ENCODE results near the gene NSL1. TPM values are rescaled to one million over a fixed set of nuclear protein-coding genes. Genes with fewer than 3 reads are reported as not detected.

The NSL1 gene
- total RNA-seq, 1 experiment from 2014 or later: 36.4 TPM

DNA sequence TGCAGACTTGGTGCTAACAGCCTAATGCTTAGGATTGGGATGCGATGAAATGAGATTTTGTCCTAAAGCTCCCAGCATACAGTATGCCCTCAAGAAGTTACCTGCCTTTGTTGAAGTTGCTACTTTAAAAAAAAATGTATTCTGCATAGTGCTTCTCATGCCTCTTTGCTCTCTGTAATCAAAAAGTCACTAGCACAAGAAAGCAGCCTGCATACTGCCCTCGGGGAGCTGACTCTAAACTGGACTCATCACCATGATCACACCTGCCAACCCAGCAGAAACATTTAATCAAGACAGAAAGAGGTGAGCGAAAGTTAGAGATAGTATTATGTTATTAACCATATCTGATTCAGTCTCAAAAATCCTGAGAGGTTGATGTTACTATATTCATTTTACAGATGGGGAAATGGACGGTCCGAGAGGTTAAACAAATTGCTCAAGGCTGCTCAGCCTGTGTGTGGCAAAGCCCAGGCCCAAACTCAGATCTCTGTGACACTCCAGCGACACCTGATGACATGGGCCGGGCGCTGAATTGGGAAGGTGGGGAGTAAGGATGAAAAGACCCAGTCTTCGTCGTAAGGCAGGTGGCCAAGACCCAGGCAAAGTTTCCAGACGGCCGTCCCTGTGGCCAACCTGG lies 93.0 kb downstream of the NSL1 start:
- BruUV-seq (replicated peaks): no TSS peak
- Histone ChIP-seq H3K79me2 (ENCODE audit: insufficient read depth, low read length) (no peaks in the 10 kb centered on the region), H3K9ac (ENCODE audit: low read length) (peak overlapping the region; percentile 49), H2AFZ (ENCODE audit: low read depth, low read length, poor library complexity, severe bottlenecking) (peak overlapping the region; percentile 36), H3K4me2 (ENCODE audit: low read length) (peak overlapping the region; percentile 87), H3K4me1 (ENCODE audit: control insufficient read depth in 1 of 2, insufficient read depth in 2 of 2, low read length in 2 of 2) (peaks cover 9 to 25% of the 10 kb centered on the region in 2 experiments), H3K9me3 (ENCODE audit: control insufficient read depth in 1 of 2, insufficient read depth in 1 of 2, low read depth in 1 of 2, low read length in 2 of 2) (no peaks in the 10 kb centered on the region), H3K4me3 (replicated peaks in 1 of 2; ENCODE audit: low read depth in 1 of 2, low read length in 2 of 2) (peak overlapping the region; percentile 47 to 58), H3K27me3 (ENCODE audit: insufficient read depth, low read length) (peaks cover 16% of the 10 kb centered on the region; the same call in 1 of the 2 replicates), H3K9me2 (ENCODE audit: insufficient read depth) (no peaks in the 10 kb centered on the region), H3K27ac (ENCODE audit: low read depth, low read length) (no peak overlapping the region), H4K20me1 (ENCODE audit: insufficient read depth) (no peaks in the 10 kb centered on the region), H3K36me3 (ENCODE audit: control insufficient read depth in 1 of 2, insufficient read depth in 2 of 2, low read length in 2 of 2) (no peaks in the 10 kb centered on the region)
- ChIA-PET RAD21 (ENCODE audit: low non-redundant PET in 1 of 2, low total read pairs in 2 of 2, uncharacterized antibody in 2 of 2, unreplicated experiment in 2 of 2) (interaction anchor here in 1 of 2 experiments (1.1 kb wide), 1 partner anchor 222 kb away, joined by 5 read pairs; no protein-coding TSS in a partner anchor), POLR2A (interaction anchor here (1.3 kb wide), 1 partner anchor 90 kb away, joined by 5 read pairs; the partner anchor contains the start of gene ATF3), CTCF (interaction anchor here (1.1 to 1.4 kb wide), 4 partner anchors 31 to 51 kb away, joined by 3 to 6 read pairs (median 4); no protein-coding TSS in a partner anchor)
- ATAC-seq: no peak
- intact Hi-C loops (cut with micrococcal nuclease): loop anchor here (1.0 kb wide), 1 partner anchor 297 kb away; no protein-coding TSS in a partner anchor
- DNase-seq (ENCODE audit: low read depth, low spot score): no peak
- TF ChIP-seq SP1 (IDR thresholded peaks at IDR 0.05; ENCODE audit: low read depth) (no peak), ZNF274 (IDR thresholded peaks at IDR 0.05; ENCODE audit: low read depth, low read length) (no peak), ELF1 (IDR thresholded peaks at IDR 0.05; ENCODE audit: borderline replicate concordance, low read depth) (no peak), EGR1 (IDR thresholded peaks at IDR 0.05; ENCODE audit: low read depth) (no peak), EZH2phosphoT487 (IDR thresholded peaks at IDR 0.05; ENCODE audit: borderline replicate concordance) (no peak), SIN3A (IDR thresholded peaks at IDR 0.05; ENCODE audit: low read depth) (no peak), TCF7L2 (IDR thresholded peaks at IDR 0.05; ENCODE audit: borderline replicate concordance, extremely low read depth, insufficient read depth, insufficient read length) (no peak), YY1 (IDR thresholded peaks at IDR 0.05; ENCODE audit: extremely low read depth, insufficient replicate concordance, low read depth, low read length) (no peak), POLR2AphosphoS5 (IDR thresholded peaks at IDR 0.05; ENCODE audit: low read depth, low read length) (no peak), RAD21 (IDR thresholded peaks at IDR 0.05; ENCODE audit: low read depth) (no peak), SRF (IDR thresholded peaks at IDR 0.05; ENCODE audit: low read depth) (no peak), CEBPB (IDR thresholded peaks at IDR 0.05; ENCODE audit: low read depth) (no peak), ZFX (IDR thresholded peaks at IDR 0.05) (no peak), CBX3 (IDR thresholded peaks at IDR 0.05; ENCODE audit: low read depth) (no peak)
- TF ChIP-seq, protein P1, sequence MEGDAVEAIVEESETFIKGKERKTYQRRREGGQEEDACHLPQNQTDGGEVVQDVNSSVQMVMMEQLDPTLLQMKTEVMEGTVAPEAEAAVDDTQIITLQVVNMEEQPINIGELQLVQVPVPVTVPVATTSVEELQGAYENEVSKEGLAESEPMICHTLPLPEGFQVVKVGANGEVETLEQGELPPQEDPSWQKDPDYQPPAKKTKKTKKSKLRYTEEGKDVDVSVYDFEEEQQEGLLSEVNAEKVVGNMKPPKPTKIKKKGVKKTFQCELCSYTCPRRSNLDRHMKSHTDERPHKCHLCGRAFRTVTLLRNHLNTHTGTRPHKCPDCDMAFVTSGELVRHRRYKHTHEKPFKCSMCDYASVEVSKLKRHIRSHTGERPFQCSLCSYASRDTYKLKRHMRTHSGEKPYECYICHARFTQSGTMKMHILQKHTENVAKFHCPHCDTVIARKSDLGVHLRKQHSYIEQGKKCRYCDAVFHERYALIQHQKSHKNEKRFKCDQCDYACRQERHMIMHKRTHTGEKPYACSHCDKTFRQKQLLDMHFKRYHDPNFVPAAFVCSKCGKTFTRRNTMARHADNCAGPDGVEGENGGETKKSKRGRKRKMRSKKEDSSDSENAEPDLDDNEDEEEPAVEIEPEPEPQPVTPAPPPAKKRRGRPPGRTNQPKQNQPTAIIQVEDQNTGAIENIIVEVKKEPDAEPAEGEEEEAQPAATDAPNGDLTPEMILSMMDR (IDR thresholded peaks at IDR 0.05 in 2 of 3, conservative IDR thresholded peaks at IDR 0.05 in 1 of 3; ENCODE audit: borderline replicate concordance in 1 of 3, insufficient read depth in 1 of 3, low read depth in 2 of 3, low read length in 2 of 3): no peak
- TF ChIP-seq, protein P2, sequence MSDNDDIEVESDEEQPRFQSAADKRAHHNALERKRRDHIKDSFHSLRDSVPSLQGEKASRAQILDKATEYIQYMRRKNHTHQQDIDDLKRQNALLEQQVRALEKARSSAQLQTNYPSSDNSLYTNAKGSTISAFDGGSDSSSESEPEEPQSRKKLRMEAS (IDR thresholded peaks at IDR 0.05): no peak
- TF ChIP-seq, protein P3, sequence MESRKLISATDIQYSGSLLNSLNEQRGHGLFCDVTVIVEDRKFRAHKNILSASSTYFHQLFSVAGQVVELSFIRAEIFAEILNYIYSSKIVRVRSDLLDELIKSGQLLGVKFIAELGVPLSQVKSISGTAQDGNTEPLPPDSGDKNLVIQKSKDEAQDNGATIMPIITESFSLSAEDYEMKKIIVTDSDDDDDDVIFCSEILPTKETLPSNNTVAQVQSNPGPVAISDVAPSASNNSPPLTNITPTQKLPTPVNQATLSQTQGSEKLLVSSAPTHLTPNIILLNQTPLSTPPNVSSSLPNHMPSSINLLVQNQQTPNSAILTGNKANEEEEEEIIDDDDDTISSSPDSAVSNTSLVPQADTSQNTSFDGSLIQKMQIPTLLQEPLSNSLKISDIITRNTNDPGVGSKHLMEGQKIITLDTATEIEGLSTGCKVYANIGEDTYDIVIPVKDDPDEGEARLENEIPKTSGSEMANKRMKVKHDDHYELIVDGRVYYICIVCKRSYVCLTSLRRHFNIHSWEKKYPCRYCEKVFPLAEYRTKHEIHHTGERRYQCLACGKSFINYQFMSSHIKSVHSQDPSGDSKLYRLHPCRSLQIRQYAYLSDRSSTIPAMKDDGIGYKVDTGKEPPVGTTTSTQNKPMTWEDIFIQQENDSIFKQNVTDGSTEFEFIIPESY (IDR thresholded peaks at IDR 0.05; ENCODE audit: extremely low read depth, insufficient replicate concordance, low read length): no peak
- TF ChIP-seq, protein P4, sequence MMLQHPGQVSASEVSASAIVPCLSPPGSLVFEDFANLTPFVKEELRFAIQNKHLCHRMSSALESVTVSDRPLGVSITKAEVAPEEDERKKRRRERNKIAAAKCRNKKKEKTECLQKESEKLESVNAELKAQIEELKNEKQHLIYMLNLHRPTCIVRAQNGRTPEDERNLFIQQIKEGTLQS (IDR thresholded peaks at IDR 0.05): no peak
- TF ChIP-seq, protein P5, sequence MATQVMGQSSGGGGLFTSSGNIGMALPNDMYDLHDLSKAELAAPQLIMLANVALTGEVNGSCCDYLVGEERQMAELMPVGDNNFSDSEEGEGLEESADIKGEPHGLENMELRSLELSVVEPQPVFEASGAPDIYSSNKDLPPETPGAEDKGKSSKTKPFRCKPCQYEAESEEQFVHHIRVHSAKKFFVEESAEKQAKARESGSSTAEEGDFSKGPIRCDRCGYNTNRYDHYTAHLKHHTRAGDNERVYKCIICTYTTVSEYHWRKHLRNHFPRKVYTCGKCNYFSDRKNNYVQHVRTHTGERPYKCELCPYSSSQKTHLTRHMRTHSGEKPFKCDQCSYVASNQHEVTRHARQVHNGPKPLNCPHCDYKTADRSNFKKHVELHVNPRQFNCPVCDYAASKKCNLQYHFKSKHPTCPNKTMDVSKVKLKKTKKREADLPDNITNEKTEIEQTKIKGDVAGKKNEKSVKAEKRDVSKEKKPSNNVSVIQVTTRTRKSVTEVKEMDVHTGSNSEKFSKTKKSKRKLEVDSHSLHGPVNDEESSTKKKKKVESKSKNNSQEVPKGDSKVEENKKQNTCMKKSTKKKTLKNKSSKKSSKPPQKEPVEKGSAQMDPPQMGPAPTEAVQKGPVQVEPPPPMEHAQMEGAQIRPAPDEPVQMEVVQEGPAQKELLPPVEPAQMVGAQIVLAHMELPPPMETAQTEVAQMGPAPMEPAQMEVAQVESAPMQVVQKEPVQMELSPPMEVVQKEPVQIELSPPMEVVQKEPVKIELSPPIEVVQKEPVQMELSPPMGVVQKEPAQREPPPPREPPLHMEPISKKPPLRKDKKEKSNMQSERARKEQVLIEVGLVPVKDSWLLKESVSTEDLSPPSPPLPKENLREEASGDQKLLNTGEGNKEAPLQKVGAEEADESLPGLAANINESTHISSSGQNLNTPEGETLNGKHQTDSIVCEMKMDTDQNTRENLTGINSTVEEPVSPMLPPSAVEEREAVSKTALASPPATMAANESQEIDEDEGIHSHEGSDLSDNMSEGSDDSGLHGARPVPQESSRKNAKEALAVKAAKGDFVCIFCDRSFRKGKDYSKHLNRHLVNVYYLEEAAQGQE (IDR thresholded peaks at IDR 0.05; ENCODE audit: low read depth): no peak
